Hematopoietic multipotent progenitor cell treated with erythropoietin and hydrocortisone succinate and interleukin-3 and kit ligand, for 8 days (in vitro differentiated cells): Measurements from ENCODE around the gene AMOTL2.

ENCODE experiments used
- DNase-seq: peaks from one replicate; pipeline ENCODE4 v3.0.0-alpha.2; 2015

The AMOTL2 gene

DNA sequence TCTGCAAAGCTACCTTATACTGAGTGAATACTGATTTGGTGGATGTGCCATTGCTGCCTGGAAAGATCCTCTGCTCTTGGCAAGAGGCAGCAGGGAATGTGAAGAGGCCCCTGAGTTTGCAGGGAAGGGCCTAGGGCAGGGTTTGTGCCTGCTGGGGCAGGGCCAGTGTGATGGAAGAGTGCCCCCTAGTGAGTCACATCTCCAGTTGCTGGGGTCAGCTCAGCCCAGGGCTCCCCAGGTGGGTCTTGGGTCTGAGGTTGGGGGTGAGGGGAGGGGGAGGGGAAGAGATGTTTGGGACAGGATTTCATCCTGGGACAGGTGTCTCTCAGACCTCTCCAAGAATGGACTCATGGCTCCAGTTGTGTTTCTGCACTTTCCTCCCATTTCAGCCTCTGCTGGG lies 4.1 kb upstream of the AMOTL2 start:
- DNase-seq, result peak; percentile 46

DNA sequence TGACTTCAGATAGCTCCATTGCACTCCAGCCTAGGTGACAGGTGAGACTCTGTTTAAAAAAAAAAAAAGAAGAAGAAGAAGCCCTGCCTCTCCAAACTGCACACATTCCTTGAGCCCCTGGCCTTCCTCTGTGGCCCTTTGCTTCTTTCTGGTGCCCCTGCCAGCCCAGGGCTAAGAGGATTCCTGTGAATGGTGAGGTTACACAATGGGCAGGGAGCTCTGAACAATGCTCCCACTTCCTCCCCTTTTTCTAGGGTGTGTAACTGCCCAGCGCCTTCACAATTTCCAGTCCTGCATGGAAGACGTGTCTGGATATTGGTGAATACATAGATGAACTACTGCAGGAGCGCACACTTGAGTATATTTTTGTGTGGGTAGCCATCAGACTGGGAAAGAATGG lies 3.6 kb upstream of the AMOTL2 start:
- no peak for DNase-seq

- no peak for DNase-seq
Measured at GRCh38 chr3:134376786-134377426, 2.7 kb upstream of the AMOTL2 start.

DNA sequence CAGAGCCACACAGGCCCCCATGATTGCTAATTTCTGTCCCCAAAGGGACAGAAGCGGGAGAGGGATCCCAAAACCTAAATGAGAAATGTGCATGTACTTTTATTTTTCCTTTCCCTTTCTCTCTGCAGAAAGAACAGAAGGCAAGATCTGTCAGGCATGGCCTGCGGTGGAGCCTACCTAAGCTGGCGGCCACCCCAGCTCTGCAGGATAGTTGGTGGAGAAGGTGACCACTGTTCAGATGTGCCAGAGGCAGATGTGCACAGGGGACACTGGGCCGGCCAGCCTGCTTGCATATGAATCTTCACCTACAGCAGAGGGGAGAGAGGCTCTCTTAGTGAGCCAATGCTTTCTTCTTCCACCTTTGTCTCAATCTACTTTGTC lies 2.1 kb upstream of the AMOTL2 start:
- no peak for DNase-seq

- DNase-seq, result no peak
Measured at GRCh38 chr3:134375582-134376384, 1.5 kb upstream of the AMOTL2 start.

- peak; percentile 7 for DNase-seq
Measured at GRCh38 chr3:134374791-134375581, 739 bp upstream of the AMOTL2 start.

- DNase-seq, result no peak
Measured at GRCh38 chr3:134373271-134374104, 759 bp downstream of the AMOTL2 start.

DNA sequence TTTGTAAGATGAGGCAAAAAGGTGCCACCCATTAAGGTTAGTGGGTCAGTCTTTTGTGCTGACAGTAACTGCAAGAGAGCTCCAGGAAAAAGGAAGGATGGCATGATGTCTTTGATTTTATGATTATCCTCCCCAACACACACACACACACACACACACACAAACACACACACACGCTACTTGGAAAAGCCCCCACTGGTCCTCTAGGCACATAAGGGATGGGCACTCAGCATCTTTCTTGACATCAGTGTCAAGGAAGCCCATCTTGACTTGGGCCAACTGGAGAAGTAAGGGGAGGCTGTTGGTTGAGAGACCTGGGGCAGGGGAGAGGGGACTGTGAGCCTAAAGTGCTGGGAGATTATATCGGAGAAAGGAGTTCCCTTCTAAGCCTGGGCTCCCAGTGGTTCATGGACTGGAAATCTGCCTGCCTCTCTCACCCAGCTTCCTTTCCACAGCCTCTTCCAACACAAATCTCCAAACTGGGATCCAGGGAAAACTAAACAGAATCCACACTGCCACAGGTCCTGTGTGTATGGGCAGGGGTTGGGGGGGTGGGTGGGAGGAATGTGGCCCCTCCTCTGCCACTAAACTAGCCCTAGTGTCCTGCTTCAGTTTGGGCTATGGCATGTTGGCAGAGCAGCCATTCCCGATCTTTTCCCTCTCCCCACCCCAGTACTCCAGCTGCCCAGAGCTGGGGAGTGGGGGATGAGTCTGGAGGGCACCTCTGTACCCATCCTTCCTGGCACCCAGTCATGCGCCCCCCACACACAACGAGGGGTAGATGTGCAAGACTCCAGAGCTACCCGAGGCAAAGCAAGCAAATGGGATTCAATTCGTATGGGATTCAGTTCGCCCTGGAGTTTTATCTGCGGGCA lies 1.6 kb downstream of the AMOTL2 start:
- no peak for DNase-seq

DNA sequence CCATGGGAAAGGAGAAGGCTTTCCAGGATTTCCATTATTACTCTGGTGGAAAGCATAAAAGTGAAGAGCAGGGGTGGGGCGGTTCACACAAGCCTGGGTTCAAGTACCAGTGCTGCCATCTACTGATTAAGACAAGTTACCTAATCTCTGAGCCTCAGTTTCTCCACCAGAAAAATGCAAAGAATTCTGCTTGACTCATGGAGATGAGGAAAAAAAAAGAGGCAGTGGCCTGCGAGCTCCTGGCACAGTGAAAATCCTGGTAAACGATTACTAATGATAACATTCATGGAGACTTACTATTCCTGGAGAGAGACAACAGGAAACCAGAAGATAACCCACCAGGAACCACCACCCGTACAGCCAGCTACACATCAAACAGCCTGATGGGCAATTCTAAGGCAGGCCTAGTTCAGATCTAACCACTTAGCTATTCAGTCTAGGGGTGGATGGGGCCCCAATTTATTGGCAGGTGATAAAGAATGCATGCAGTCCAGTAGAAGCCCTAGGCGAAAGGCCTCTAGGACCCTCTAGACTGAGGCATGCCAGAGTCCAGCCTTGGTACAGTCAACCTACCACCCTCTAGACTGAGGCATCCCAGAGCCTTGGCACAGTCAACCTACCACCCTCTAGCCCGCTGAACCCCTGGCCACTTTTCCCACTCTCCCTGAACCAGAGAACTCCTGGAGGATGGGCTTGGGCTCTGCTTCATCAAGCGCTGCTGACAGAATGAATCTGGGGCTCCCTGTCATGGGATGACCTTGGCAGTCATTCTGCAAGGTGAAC lies 2.5 kb downstream of the AMOTL2 start:
- DNase-seq, result no peak

DNA sequence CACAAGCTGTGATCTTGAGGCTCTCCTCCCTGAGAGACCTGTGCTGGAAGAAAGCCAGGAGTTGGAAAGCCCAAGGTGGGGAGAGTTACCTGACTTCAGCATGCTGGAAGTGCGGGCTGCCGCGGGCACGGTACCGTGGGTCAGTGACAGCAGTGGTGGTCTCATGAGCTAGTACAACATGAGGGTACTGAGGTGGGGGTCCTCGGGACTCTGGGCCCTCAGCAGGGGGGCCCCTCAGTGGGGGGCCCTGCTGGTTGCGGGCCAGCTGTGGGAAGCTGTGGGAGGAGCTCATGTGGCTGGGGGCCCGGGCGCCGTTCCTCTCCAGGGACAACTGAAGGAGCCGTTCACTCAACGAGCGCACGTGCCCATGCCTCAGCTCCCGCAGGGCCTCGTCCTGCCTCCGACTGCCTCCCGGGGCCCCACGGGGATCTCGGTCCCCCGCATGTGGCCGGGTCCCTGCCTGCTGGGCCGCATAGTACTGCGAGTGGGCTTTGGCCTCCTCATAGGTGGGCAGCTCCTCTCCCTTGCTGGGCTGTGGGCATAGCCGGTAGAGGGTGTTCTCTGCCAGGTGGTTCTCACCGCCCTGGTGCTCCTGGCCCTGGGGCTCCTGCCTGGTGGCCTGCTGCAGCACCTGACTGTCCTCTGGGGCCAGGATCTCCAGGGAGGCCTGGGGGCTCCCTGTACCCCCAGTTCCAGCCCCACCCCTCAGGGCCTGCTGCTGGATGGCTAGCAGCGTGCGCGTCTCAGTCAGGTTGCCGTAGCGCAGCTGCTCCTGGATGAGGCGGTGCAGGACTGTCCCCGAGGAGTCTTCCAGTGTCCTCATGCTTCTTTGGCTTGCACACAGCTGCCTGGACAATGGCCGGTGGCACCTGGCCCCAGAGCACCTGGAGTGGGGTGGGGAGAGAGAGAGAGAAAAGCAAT lies 3.4 kb downstream of the AMOTL2 start:
- no peak for DNase-seq

GRCh38 chr3:134369861-134370596 lies 4.2 kb downstream of the AMOTL2 start:
- no peak for DNase-seq

DNA sequence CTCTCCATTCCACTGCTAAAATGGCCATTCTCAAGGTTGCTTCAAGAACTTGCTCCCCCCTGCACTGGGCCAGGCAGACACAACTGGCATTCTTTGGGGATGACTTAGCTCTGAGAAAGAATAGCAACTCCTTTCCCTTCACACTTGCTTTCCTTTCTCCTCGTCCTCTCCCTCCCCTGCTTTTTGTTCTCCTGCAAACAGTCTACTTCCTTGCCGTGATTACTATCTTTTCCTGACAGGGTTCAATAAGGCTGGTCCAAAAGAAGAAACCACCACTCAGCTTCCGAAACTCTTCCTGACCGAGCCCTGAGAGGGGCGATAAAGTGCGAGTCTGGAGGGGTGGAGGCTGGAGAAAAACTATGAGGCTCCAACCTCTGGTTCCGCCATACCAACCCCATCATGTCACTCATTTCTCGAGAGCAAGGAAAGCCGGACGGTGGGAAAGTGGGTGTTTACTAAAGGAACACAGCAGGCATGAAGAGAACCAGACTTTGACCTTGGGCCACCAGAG lies 5.0 kb downstream of the AMOTL2 start:
- DNase-seq, result no peak

- no peak for DNase-seq
Measured at GRCh38 chr3:134368751-134369105, 5.5 kb downstream of the AMOTL2 start.

DNA sequence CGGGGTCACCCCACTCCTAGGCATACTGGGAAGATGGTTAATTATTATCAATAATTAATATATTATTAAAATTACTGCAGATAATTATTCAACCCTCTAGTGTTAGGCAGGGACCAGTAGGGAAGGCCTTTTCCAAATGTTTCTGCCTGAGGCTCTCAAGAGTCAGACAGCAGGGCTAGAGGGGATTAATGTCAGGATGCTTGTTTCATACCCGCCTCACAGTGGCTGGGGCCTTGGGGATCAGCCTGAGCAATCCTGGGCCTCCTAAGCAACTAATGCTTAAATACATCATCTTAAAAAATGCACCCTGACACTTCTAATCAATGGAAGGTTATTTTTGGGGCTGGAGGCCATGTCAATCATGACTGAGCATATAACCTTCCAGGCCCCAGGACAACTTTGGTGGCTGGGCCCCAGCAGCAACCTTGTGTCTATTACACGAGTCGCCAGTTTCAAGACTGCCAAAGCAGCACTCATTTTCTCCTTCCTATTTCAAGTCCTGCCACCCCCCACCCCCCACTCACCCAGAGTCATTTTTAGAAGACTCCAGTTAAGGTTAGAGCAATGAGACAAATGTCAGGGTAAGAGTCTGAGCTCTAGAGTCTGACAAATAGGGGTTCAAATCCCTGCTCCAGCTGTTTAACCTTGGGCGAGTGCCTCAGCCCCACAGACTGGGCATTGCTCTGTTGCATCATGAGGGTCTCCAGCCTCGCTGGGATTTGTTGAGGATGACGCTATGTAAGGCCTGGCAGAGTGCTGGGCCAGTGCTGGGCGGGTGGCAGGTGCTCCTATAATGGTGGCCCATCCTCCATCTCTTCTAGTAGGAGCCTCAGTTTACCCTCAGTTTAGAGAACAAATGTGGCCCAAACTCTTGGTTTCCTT lies 6.1 kb downstream of the AMOTL2 start:
- DNase-seq, result no peak

DNA sequence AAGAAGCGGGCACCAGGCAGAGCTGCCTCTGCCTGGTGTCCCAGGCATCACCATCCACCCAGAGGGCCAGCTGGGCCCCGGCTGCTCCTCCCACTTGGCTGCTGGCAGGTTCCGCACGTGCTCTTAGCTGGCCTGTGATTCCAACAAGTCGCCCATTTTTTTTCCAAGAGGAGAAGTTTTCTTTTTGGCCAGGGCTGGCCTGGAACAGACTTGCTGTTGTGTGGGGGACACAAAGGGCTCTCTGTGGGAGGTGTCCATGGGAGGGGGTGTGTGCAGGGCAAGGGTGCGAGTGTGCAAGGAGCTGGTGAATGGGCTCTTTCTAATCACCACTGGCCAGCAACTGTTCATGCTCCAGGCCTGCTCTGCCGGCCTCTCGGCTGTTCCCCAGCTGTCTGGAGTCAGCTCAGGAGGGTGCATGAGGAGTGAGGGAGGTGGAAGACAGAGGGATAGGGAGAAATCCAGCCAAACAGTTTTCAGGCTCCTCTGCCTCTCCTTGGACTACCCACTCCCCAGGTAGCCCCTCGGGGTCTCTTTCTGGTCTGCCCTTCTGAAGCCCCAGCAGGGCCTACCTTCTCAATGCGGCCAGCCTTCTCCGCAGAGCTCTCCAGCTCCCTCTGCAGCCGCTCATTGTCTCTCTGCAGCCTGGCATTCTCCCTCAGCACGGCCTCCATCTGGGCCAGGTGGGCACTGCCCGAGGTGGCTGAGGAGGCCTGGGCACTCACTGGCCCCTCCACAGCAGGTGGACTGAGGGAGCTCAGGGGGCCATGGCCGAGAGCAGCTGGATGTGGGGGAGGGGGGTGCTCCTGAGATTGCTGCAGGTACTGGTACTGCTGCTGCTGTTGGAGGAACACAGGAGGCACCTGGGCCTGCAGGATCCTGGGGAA lies 7.1 kb downstream of the AMOTL2 start:
- no peak for DNase-seq

GRCh38 chr3:134366221-134366927 lies 7.9 kb downstream of the AMOTL2 start:
- no peak for DNase-seq
